WTC11 (cell line): ENCODE results near the gene YY1AP1. TPM values are rescaled to one million over a fixed set of nuclear protein-coding genes. Genes with fewer than 3 reads are reported as not detected.

Source experiments
- ATAC-seq: fragments of 200-7000 bp; cut with Tn5 transposase; 2 replicates; pipeline ENCODE4 v1.10.0; 2021; ENCODE audit warnings: mild to moderate bottlenecking, moderate library complexity
- CTCF ChIA-PET: fragments of 300-600 bp; sonication (Branson Sonifier 250); formaldehyde crosslinking; loops from one replicate; lab custom pipeline; 2021; ENCODE audit warnings: antibody characterized with exemption; lab: Charles Lee
- POLR2A ChIA-PET: fragments of 350-600 bp; sonication (Branson Sonifier 250); formaldehyde crosslinking; loops from one replicate; lab custom pipeline; 2021; ENCODE audit warnings: antibody characterized with exemption; lab: Charles Lee
- DNase-seq: peaks from one replicate; pipeline ENCODE4 v3.0.0; 2021; ENCODE audit warnings: low spot score
- H3K27ac Mint-ChIP-seq: 2 replicates; pipeline ENCODE4 v1.8.0; 2021; ENCODE audit warnings: mixed read lengths
- H3K27me3 Mint-ChIP-seq: 2 replicates; pipeline ENCODE4 v1.8.0; 2021; ENCODE audit warnings: low read depth, mild to moderate bottlenecking, moderate library complexity, mixed read lengths
- H3K36me3 Mint-ChIP-seq: 2 replicates; pipeline ENCODE4 v1.8.0; 2021; ENCODE audit warnings: mixed read lengths
- H3K4me1 Mint-ChIP-seq: 2 replicates; pipeline ENCODE4 v1.8.0; 2022; ENCODE audit warnings: mixed read lengths
- H3K4me3 Mint-ChIP-seq: 2 replicates; pipeline ENCODE4 v1.8.0; 2021; ENCODE audit warnings: mild to moderate bottlenecking, moderate library complexity, mixed read lengths
- H3K9me3 Mint-ChIP-seq: 2 replicates; pipeline ENCODE4 v1.8.0; 2021; ENCODE audit warnings: mixed read lengths
- AR ChIP-seq: fragments of 250-450 bp; sonication (Bioruptor Pico); IDR thresholded peaks from 2 replicates; pipeline ENCODE4 v1.9.0; 2021; ENCODE audit warnings: mild to moderate bottlenecking
- ATF1 ChIP-seq: sonication (generic); formaldehyde crosslinking; IDR thresholded peaks from 2 replicates; pipeline ENCODE4 v1.8.1; 2023; ENCODE audit warnings: mild to moderate bottlenecking, moderate library complexity, missing genetic modification reagents
- CBFB ChIP-seq: sonication (generic); formaldehyde crosslinking; IDR thresholded peaks from 2 replicates; pipeline ENCODE4 v1.8.1; 2022; ENCODE audit warnings: mild to moderate bottlenecking, low read depth, missing genetic modification reagents
- CREB1 ChIP-seq: sonication (generic); formaldehyde crosslinking; IDR thresholded peaks from 2 replicates; pipeline ENCODE4 v1.8.0; 2023; ENCODE audit warnings: mild to moderate bottlenecking, missing genetic modification reagents
- GTF2I ChIP-seq: fragments of 250-450 bp; sonication (Bioruptor Pico); conservative IDR thresholded peaks from 2 replicates; pipeline ENCODE4 v1.4.0; 2021; ENCODE audit warnings: mild to moderate bottlenecking
- NFE2L1 ChIP-seq: sonication (generic); formaldehyde crosslinking; IDR thresholded peaks from 2 replicates; pipeline ENCODE4 v1.8.1; 2023; ENCODE audit warnings: missing genetic modification reagents
- SP1 ChIP-seq: sonication (generic); formaldehyde crosslinking; conservative IDR thresholded peaks from 2 replicates; pipeline ENCODE4 v1.8.1; 2022; ENCODE audit warnings: missing genetic modification reagents
- ZNF138 ChIP-seq: sonication (generic); formaldehyde crosslinking; conservative IDR thresholded peaks from 2 replicates; pipeline ENCODE4 v1.8.1; 2022; ENCODE audit warnings: mild to moderate bottlenecking, moderate library complexity, missing genetic modification reagents
- ZNF219 ChIP-seq: sonication (generic); formaldehyde crosslinking; IDR thresholded peaks from 2 replicates; pipeline ENCODE4 v1.8.0; 2023; ENCODE audit warnings: missing genetic modification reagents, mild to moderate bottlenecking, borderline replicate concordance
- ZNF232 ChIP-seq: sonication (generic); formaldehyde crosslinking; IDR thresholded peaks from 2 replicates; pipeline ENCODE4 v1.8.0; 2022; ENCODE audit warnings: mild to moderate bottlenecking, missing genetic modification reagents
- total RNA-seq: library from RNA; stranded (reverse); gene quantifications from 3 replicates; pipeline ENCODE4 v1.2.3, GENCODE V29; 2021
- TF ChIP-seq, protein P1 (sequence below): sonication (generic); formaldehyde crosslinking; IDR thresholded peaks from 2 replicates; pipeline ENCODE4 v1.8.1; 2022; ENCODE audit warnings: low read depth, mild to moderate bottlenecking, moderate library complexity, missing genetic modification reagents, borderline replicate concordance
- TF ChIP-seq, protein P2 (sequence below): fragments of 250-450 bp; sonication (Bioruptor Pico); IDR thresholded peaks from 2 replicates; pipeline ENCODE4 v1.9.0; 2021; ENCODE audit warnings: moderate library complexity, mild to moderate bottlenecking, inconsistent platforms, borderline replicate concordance
- TF ChIP-seq, protein P3 (sequence below): sonication (generic); formaldehyde crosslinking; IDR thresholded peaks from 2 replicates; pipeline ENCODE4 v1.8.1; 2023; ENCODE audit warnings: mild to moderate bottlenecking, missing genetic modification reagents
- TF ChIP-seq, protein P4 (sequence below): fragments of 250-450 bp; sonication (Bioruptor Pico); IDR thresholded peaks from 2 replicates; pipeline ENCODE4 v2.1.2; 2022; ENCODE audit warnings: mild to moderate bottlenecking, moderate library complexity
- TF ChIP-seq, protein P5 (sequence below): fragments of 200-600 bp; IDR thresholded peaks from 2 replicates; pipeline ENCODE4 v1.8.0; 2022; ENCODE audit warnings: antibody characterized with exemption

The YY1AP1 gene
- total RNA-seq, 1 experiment from 2014 or later = 45.0 TPM

DNA sequence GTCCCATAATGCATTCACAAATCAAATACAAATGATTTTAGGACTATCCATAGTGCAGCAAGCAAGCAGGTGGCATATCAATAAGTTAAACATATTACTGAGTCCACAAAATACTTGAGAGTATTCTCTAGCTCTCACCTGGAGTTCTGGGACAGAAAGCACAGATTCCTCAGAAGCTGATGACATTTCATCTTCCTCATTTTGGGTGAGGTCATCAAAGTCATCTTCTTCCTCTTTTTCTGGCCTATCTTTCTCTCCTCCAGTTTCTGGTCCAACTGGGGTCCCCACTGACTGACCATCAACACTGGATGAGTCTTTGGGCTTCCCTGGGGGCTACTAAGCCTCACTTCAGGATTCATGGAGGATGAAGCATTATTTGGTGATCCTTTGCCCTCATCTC is 38.9 kb downstream of the YY1AP1 start (continued):
- TF ChIP-seq, protein P1, sequence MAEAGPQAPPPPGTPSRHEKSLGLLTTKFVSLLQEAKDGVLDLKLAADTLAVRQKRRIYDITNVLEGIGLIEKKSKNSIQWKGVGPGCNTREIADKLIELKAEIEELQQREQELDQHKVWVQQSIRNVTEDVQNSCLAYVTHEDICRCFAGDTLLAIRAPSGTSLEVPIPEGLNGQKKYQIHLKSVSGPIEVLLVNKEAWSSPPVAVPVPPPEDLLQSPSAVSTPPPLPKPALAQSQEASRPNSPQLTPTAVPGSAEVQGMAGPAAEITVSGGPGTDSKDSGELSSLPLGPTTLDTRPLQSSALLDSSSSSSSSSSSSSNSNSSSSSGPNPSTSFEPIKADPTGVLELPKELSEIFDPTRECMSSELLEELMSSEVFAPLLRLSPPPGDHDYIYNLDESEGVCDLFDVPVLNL (CRISPR knock-in tag) = no peak
- TF ChIP-seq, protein P2, sequence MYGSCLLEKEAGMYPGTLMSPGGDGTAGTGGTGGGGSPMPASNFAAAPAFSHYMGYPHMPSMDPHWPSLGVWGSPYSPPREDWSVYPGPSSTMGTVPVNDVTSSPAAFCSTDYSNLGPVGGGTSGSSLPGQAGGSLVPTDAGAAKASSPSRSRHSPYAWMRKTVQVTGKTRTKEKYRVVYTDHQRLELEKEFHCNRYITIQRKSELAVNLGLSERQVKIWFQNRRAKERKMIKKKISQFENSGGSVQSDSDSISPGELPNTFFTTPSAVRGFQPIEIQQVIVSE (CRISPR knock-in tag) = no peak

- Mint-ChIP-seq H3K9me3 (peaks cover 16% of the 10 kb centered on the region), H3K27ac (no peak overlapping the region)
- TF ChIP-seq AR (CRISPR knock-in tag) (no peak), NFE2L1 (CRISPR knock-in tag) (no peak), ZNF219 (no peak), SP1 (no peak), ZNF232 (CRISPR knock-in tag) (no peak), CBFB (CRISPR knock-in tag) (no peak), CREB1 (no peak)
- TF ChIP-seq, protein P3, sequence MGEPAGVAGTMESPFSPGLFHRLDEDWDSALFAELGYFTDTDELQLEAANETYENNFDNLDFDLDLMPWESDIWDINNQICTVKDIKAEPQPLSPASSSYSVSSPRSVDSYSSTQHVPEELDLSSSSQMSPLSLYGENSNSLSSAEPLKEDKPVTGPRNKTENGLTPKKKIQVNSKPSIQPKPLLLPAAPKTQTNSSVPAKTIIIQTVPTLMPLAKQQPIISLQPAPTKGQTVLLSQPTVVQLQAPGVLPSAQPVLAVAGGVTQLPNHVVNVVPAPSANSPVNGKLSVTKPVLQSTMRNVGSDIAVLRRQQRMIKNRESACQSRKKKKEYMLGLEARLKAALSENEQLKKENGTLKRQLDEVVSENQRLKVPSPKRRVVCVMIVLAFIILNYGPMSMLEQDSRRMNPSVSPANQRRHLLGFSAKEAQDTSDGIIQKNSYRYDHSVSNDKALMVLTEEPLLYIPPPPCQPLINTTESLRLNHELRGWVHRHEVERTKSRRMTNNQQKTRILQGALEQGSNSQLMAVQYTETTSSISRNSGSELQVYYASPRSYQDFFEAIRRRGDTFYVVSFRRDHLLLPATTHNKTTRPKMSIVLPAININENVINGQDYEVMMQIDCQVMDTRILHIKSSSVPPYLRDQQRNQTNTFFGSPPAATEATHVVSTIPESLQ (CRISPR knock-in tag) = no peak
- TF ChIP-seq, protein P4, sequence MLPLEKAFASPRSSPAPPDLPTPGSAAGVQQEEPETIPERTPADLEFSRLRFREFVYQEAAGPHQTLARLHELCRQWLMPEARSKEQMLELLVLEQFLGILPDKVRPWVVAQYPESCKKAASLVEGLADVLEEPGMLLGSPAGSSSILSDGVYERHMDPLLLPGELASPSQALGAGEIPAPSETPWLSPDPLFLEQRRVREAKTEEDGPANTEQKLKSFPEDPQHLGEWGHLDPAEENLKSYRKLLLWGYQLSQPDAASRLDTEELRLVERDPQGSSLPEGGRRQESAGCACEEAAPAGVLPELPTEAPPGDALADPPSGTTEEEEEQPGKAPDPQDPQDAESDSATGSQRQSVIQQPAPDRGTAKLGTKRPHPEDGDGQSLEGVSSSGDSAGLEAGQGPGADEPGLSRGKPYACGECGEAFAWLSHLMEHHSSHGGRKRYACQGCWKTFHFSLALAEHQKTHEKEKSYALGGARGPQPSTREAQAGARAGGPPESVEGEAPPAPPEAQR (CRISPR knock-in tag) = no peak
- TF ChIP-seq, protein P1 (CRISPR knock-in tag) = no peak
- TF ChIP-seq, all 79 proteins: peak for 0
- Mint-ChIP-seq H3K27me3 (peaks cover 7% of the 10 kb centered on the region), H3K4me1 (peaks cover 5% of the 10 kb centered on the region), H3K4me3 (no peak overlapping the region), H3K36me3 (peaks cover 6% of the 10 kb centered on the region; the same call in 1 of the 2 replicates)
- peak; percentile 90 for ATAC-seq
- DNase-seq = no peak
- POLR2A ChIA-PET = no interaction called here
- CTCF ChIA-PET = interaction anchor here (0.6 to 2.0 kb wide), 6 partner anchors 9 to 441 kb away, joined by 3 to 10 read pairs (median 6); partner anchors contain the start of gene THBS3
Observed at GRCh38 chr1:155648207-155649147, 40.1 kb downstream of the YY1AP1 start.

DNA sequence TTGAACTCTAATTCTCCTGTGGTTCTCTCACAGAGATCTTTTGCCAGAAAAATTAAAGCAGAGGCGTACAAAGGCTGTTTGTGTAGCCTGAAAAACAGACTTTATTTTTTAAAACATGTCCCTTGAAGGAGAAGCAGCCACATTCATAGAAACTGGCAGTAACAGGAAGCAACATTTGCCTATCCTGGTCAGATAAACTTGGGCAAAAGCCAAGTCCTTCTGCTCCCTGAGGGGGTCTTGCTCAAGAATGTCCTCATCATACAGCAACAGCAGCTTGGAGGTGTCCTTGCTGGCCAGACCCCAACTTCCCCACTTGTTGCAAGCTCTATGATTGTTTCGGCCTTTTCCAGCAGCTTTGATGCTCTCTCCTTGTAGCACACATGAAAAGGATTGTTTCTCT is 42.3 kb downstream of the YY1AP1 start:
- H3K36me3 Mint-ChIP-seq = peaks cover 28% of the 10 kb centered on the region
- peaks cover 37% of the 10 kb centered on the region for H3K9me3 Mint-ChIP-seq
- ChIA-PET CTCF (no interaction called here), POLR2A (interaction anchor here (0.5 kb wide), 1 partner anchor 89 kb away, joined by 3 read pairs; no protein-coding TSS in a partner anchor)
- peaks cover 5% of the 10 kb centered on the region for H3K4me1 Mint-ChIP-seq
- H3K27ac Mint-ChIP-seq = no peak overlapping the region
- H3K27me3 Mint-ChIP-seq = peaks cover 23% of the 10 kb centered on the region
- no peak for DNase-seq
- no peak for ATAC-seq
- TF ChIP-seq, protein P5, sequence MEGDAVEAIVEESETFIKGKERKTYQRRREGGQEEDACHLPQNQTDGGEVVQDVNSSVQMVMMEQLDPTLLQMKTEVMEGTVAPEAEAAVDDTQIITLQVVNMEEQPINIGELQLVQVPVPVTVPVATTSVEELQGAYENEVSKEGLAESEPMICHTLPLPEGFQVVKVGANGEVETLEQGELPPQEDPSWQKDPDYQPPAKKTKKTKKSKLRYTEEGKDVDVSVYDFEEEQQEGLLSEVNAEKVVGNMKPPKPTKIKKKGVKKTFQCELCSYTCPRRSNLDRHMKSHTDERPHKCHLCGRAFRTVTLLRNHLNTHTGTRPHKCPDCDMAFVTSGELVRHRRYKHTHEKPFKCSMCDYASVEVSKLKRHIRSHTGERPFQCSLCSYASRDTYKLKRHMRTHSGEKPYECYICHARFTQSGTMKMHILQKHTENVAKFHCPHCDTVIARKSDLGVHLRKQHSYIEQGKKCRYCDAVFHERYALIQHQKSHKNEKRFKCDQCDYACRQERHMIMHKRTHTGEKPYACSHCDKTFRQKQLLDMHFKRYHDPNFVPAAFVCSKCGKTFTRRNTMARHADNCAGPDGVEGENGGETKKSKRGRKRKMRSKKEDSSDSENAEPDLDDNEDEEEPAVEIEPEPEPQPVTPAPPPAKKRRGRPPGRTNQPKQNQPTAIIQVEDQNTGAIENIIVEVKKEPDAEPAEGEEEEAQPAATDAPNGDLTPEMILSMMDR = no peak
- TF ChIP-seq ATF1 (no peak), ZNF138 (CRISPR knock-in tag) (no peak), GTF2I (CRISPR knock-in tag) (no peak)
- H3K4me3 Mint-ChIP-seq = no peak overlapping the region
